Endothelial cell (in vitro differentiated cells): ENCODE measurements around the gene FAM3B. TPM values are rescaled to one million over a fixed set of nuclear protein-coding genes. Genes with fewer than 3 reads are reported as not detected.

ENCODE experiments used
- DNase-seq: peaks from one replicate; pipeline ENCODE4 v3.0.0; 2021; ENCODE audit warnings: low spot score
- H3K27ac Mint-ChIP-seq: one replicate; pipeline ENCODE4 v1.8.0; 2021; ENCODE audit warnings: mixed read lengths, inconsistent platforms; ENCODE audit not compliant: unreplicated experiment
- H3K27me3 Mint-ChIP-seq: one replicate; pipeline ENCODE4 v1.8.0; 2021; ENCODE audit warnings: mild to moderate bottlenecking, moderate library complexity, mixed read lengths, inconsistent platforms; ENCODE audit not compliant: unreplicated experiment
- H3K36me3 Mint-ChIP-seq: one replicate; pipeline ENCODE4 v1.8.0; 2021; ENCODE audit warnings: mild to moderate bottlenecking, low read depth, mixed read lengths, inconsistent platforms; ENCODE audit not compliant: unreplicated experiment
- H3K4me1 Mint-ChIP-seq: one replicate; pipeline ENCODE4 v1.8.0; 2021; ENCODE audit warnings: mild to moderate bottlenecking, mixed read lengths, inconsistent platforms; ENCODE audit not compliant: unreplicated experiment
- H3K4me3 Mint-ChIP-seq: one replicate; pipeline ENCODE4 v1.8.0; 2021; ENCODE audit warnings: mild to moderate bottlenecking, mixed read lengths, inconsistent platforms; ENCODE audit not compliant: unreplicated experiment
- H3K9me3 Mint-ChIP-seq: one replicate; pipeline ENCODE4 v1.8.0; 2021; ENCODE audit warnings: mixed read lengths, inconsistent platforms; ENCODE audit not compliant: unreplicated experiment
- total RNA-seq: library from RNA; stranded (reverse); fragmentation: NEBNext Ultra II Directional; extraction: Animal tissue kit (Norgen Biotek cat#: 25700); gene quantifications from one replicate; pipeline ENCODE4 v1.2.1, GENCODE V29; 2021; ENCODE audit not compliant: unreplicated experiment
- TF ChIP-seq, protein P1 (sequence below): fragments of 200-600 bp; sonication (generic); IDR thresholded peaks from one replicate; pipeline ENCODE4 v1.5.0; 2021; ENCODE audit warnings: antibody characterized with exemption; ENCODE audit not compliant: unreplicated experiment

FAM3B gene
- total RNA-seq, 1 donor from 2014 or later = 0.33 TPM

DNA sequence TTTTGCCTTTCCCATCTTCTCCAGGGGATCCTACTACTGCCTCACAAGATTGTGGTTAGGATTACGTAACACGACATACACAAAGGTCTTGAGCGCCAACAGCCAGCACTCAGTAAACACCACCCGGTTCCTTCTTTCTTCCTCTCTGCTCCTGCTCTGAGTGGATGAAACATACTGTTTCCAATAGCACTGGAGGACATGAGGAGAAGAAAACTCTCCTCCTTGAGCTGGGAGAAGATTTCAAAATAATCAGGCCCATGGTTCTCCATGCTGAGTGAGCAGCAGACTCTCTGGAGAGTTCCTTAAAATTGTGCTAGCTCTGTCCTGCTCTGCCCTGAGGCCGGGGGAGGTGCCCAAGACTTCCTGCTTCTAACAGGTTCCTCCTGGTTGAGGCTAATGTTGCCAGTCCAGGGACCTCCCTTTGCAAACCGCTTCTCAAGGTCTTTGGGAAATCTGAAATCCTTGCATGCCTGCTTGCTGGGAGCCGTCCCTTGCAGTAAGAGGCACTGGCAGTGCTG, 80.0 kb downstream of the FAM3B start:
- Mint-ChIP-seq H3K27ac (no peak overlapping the region), H3K27me3 (peaks cover 7% of the 10 kb centered on the region), H3K4me3 (no peak overlapping the region), H3K9me3 (no peaks in the 10 kb centered on the region), H3K4me1 (peaks cover 12% of the 10 kb centered on the region), H3K36me3 (peaks cover 11% of the 10 kb centered on the region)
- TF ChIP-seq, protein P1, sequence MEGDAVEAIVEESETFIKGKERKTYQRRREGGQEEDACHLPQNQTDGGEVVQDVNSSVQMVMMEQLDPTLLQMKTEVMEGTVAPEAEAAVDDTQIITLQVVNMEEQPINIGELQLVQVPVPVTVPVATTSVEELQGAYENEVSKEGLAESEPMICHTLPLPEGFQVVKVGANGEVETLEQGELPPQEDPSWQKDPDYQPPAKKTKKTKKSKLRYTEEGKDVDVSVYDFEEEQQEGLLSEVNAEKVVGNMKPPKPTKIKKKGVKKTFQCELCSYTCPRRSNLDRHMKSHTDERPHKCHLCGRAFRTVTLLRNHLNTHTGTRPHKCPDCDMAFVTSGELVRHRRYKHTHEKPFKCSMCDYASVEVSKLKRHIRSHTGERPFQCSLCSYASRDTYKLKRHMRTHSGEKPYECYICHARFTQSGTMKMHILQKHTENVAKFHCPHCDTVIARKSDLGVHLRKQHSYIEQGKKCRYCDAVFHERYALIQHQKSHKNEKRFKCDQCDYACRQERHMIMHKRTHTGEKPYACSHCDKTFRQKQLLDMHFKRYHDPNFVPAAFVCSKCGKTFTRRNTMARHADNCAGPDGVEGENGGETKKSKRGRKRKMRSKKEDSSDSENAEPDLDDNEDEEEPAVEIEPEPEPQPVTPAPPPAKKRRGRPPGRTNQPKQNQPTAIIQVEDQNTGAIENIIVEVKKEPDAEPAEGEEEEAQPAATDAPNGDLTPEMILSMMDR = no peak
- no peak for DNase-seq

DNA sequence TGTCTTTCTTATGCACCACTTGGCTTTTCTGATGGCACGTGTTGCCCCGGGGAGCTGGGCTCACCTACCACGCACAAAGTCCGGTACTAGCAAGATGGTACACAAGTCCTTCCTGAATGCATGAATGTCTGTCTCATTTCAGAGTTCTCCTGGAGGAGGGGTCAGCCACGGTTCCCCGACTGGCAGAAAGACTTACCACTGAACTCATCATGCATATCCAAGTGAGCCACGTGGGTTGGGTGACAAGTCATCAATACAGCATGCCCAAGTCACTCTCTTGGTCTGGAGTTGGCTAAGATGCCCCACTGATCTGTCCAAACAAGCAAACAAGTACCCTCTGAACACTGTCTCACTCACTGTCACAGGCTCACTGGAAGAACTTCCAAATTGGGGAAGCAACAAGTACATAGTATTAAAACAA, 80.9 kb downstream of the FAM3B start:
- Mint-ChIP-seq H3K27me3 (peaks cover 7% of the 10 kb centered on the region), H3K36me3 (peaks cover 11% of the 10 kb centered on the region), H3K4me3 (no peak overlapping the region), H3K9me3 (no peaks in the 10 kb centered on the region), H3K4me1 (peaks cover 12% of the 10 kb centered on the region), H3K27ac (no peak overlapping the region)
- no peak for DNase-seq
- TF ChIP-seq, protein P1 = no peak

DNA sequence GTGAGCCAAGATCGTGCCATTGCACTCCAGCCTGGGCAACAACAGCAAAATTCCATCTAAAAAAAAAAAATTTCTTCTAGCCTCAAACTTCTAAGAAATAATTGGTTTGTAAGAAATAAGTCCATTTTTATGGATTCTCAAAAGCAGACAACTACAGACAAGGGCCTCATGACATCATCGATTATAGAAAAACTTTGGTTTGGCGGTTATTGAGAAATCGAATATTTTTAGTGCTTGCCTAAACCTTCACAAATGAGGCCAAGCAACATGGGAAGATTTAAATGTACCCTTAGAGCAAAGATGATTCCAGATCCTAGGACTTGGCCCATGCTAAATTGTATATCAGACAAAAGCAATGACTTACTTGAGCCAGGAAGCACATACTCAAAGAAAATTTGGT, 81.7 kb downstream of the FAM3B start:
- TF ChIP-seq, protein P1 = no peak
- Mint-ChIP-seq H3K36me3 (peaks cover 11% of the 10 kb centered on the region), H3K9me3 (no peaks in the 10 kb centered on the region), H3K27ac (no peak overlapping the region), H3K4me3 (no peak overlapping the region), H3K4me1 (peaks cover 12% of the 10 kb centered on the region), H3K27me3 (peaks cover 9% of the 10 kb centered on the region)
- no peak for DNase-seq

DNA sequence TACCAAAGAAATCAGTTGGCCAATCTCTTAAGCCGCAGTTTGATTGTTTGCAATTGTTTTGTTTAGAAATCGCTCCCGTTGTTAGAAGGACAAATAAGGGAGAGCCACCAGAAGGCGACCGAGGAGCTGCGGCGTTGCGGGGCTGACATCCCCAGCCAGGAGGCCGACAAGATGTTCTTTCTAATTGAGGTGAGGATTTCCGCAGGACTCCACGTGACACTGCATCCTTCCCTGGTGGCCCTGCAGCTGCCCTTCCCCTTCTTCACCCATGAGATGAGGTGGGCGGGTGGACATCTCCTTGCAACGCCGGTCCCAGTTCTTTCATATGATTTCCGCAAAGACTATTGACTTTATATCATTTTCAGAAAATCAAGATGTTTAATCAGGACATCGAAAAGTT, 82.2 kb downstream of the FAM3B start:
- H3K27ac Mint-ChIP-seq = no peak overlapping the region
- DNase-seq = no peak
- peaks cover 7% of the 10 kb centered on the region for H3K36me3 Mint-ChIP-seq
- TF ChIP-seq, protein P1 = no peak
- H3K27me3 Mint-ChIP-seq = peaks cover 7% of the 10 kb centered on the region
- H3K4me1 Mint-ChIP-seq = peaks cover 12% of the 10 kb centered on the region
- H3K4me3 Mint-ChIP-seq = no peak overlapping the region
- H3K9me3 Mint-ChIP-seq = no peaks in the 10 kb centered on the region

DNA sequence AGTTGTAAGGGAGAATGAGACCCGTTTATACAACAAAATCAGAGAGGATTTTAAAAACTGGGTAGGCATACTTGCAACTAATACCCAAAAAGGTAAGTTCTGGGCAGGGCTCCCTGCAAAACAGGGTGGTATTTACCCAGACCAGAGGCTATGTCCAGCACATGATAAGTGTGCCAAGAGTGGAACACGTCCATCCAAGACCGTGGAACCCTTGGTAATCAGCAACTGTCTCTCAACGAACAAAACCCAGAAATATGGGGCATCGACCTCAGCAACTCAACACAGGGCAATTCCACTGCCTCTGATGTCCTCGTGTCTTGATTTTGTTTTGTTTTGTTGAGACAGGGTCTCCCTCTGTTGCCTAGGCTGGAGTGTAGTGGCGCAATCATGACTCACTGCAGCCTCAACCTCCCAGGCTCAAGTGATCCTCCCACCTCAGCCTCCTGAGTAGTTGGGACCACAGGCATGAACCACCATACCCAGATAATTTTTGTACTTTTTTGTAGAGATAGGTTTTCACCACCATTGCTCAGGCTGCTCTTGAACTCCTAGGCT, 82.7 kb downstream of the FAM3B start:
- H3K9me3 Mint-ChIP-seq = no peaks in the 10 kb centered on the region
- DNase-seq = no peak
- H3K36me3 Mint-ChIP-seq = peaks cover 2% of the 10 kb centered on the region
- H3K4me3 Mint-ChIP-seq = no peak overlapping the region
- peaks cover 5% of the 10 kb centered on the region for H3K27me3 Mint-ChIP-seq
- no peak overlapping the region for H3K27ac Mint-ChIP-seq
- TF ChIP-seq, protein P1 = no peak
- peaks cover 12% of the 10 kb centered on the region for H3K4me1 Mint-ChIP-seq
